HepG2 (cell line): Measurements from ENCODE around the gene MAP1LC3B. TPM values are rescaled to one million over a fixed set of nuclear protein-coding genes. Genes with fewer than 3 reads are reported as not detected.
A peak's percentile ranks its signal among the peaks of the same experiment; 100 is the strongest.

ENCODE experiments used
- ATF4 ChIP-seq, 2 experiments: fragments of 450-650 bp in 1 of 2; sonication (generic) in 1 of 2; formaldehyde crosslinking; IDR thresholded peaks; 2 replicates each; pipeline versions ENCODE4 v1.5.0 to v1.8.0; 2020 to 2022; ENCODE audit warnings: mild to moderate bottlenecking in 1 of 2, missing genetic modification reagents in 1 of 2
- CC2D1A ChIP-seq: sonication (generic); formaldehyde crosslinking; IDR thresholded peaks from 2 replicates; pipeline ENCODE4 v1.8.1; 2023; ENCODE audit warnings: mild to moderate bottlenecking, missing genetic modification reagents
- KLF6 ChIP-seq: IDR thresholded peaks from 2 replicates; pipeline ENCODE4 v1.8.0; 2016; ENCODE audit warnings: missing biosample characterization, missing genetic modification reagents
- NFAT5 ChIP-seq: sonication (generic); formaldehyde crosslinking; IDR thresholded peaks from 2 replicates; pipeline ENCODE4 v1.4.0; 2020; ENCODE audit warnings: missing genetic modification reagents
- POLR2A ChIP-seq, 2 experiments: IDR thresholded peaks; 2 replicates each; pipeline ENCODE4 v1.6.1; 2011; ENCODE audit warnings: low read depth in 2 of 2, low read length in 2 of 2, mild to moderate bottlenecking in 1 of 2, moderate library complexity in 1 of 2; ENCODE audit not compliant: insufficient read depth in 1 of 2
- ZFP90 ChIP-seq: sonication (generic); formaldehyde crosslinking; IDR thresholded peaks from 2 replicates; pipeline ENCODE4 v1.8.0; 2022; ENCODE audit warnings: missing genetic modification reagents, mild to moderate bottlenecking, inconsistent platforms, borderline replicate concordance
- ZNF552 ChIP-seq: sonication (generic); formaldehyde crosslinking; IDR thresholded peaks from 2 replicates; pipeline ENCODE4 v1.9.0; 2022; ENCODE audit warnings: missing genetic modification reagents, mild to moderate bottlenecking, borderline replicate concordance
- ZNF605 ChIP-seq: sonication (generic); formaldehyde crosslinking; IDR thresholded peaks from 2 replicates; pipeline ENCODE4 v1.8.0; 2022; ENCODE audit warnings: mild to moderate bottlenecking, missing genetic modification reagents
- ZNF691 ChIP-seq: sonication (generic); formaldehyde crosslinking; IDR thresholded peaks from 2 replicates; pipeline ENCODE4 v1.4.0; 2020; ENCODE audit warnings: missing genetic modification reagents, low read depth, mild to moderate bottlenecking, borderline replicate concordance
- polyA plus RNA-seq, 8 experiments: library from polyadenylated mRNA; depleted of rRNA in 3 of 8; stranded (reverse) in 7 of 8; unstranded in 1 of 8; fragments of >200 nt; fragmentation: Illumina TruSeq in 4 of 8; extraction: Trizol in 4 of 8; gene quantifications; 2 replicates each; pipeline versions ENCODE4 v1.2.1 to v1.2.3, GENCODE V29; 2011 to 2016; ENCODE audit warnings: low read depth in 4 of 8, missing spikeins in 1 of 8, mixed read lengths in 1 of 8; ENCODE audit not compliant: insufficient read depth in 1 of 8
- total RNA-seq, 5 experiments: library from RNA; depleted of rRNA; stranded (reverse); fragments of >200 nt; fragmentation: Illumina TruSeq; extraction: Trizol; gene quantifications; 2 replicates each; pipeline ENCODE4 v1.2.3, GENCODE V29; 2016; ENCODE audit warnings: low read depth in 1 of 5
- TF ChIP-seq, protein P1 (sequence below): sonication (generic); formaldehyde crosslinking; IDR thresholded peaks from 2 replicates; pipeline ENCODE4 v1.4.0; 2020; ENCODE audit warnings: low read depth, missing genetic modification reagents
- TF ChIP-seq, protein P2 (sequence below): sonication (generic); formaldehyde crosslinking; IDR thresholded peaks from 2 replicates; pipeline ENCODE4 v1.9.0; 2022; ENCODE audit warnings: missing genetic modification reagents, mild to moderate bottlenecking, borderline replicate concordance
- TF ChIP-seq, protein P3 (sequence below): sonication (generic); formaldehyde crosslinking; conservative IDR thresholded peaks from 2 replicates; pipeline ENCODE4 v1.8.0; 2022; ENCODE audit warnings: mild to moderate bottlenecking, moderate library complexity, missing genetic modification reagents

The MAP1LC3B gene
- total and polyA plus RNA-seq, 2 of the 13 experiments (the other 11 are each of a cell fraction or from before 2014, with no cell fraction given), result 15.7 to 37.4 TPM

- TF ChIP-seq, protein P1, sequence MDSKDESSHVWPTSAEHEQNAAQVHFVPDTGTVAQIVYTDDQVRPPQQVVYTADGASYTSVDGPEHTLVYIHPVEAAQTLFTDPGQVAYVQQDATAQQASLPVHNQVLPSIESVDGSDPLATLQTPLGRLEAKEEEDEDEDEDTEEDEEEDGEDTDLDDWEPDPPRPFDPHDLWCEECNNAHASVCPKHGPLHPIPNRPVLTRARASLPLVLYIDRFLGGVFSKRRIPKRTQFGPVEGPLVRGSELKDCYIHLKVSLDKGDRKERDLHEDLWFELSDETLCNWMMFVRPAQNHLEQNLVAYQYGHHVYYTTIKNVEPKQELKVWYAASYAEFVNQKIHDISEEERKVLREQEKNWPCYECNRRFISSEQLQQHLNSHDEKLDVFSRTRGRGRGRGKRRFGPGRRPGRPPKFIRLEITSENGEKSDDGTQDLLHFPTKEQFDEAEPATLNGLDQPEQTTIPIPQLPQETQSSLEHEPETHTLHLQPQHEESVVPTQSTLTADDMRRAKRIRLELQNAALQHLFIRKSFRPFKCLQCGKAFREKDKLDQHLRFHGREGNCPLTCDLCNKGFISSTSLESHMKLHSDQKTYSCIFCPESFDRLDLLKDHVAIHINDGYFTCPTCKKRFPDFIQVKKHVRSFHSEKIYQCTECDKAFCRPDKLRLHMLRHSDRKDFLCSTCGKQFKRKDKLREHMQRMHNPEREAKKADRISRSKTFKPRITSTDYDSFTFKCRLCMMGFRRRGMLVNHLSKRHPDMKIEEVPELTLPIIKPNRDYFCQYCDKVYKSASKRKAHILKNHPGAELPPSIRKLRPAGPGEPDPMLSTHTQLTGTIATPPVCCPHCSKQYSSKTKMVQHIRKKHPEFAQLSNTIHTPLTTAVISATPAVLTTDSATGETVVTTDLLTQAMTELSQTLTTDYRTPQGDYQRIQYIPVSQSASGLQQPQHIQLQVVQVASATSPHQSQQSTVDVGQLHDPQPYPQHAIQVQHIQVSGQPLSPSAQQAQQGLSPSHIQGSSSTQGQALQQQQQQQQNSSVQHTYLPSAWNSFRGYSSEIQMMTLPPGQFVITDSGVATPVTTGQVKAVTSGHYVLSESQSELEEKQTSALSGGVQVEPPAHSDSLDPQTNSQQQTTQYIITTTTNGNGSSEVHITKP (CRISPR knock-in tag), result peak; percentile 83; the same call in 1 of the 2 replicates
- TF ChIP-seq POLR2A (IDR thresholded peaks at IDR 0.05; ENCODE audit: insufficient read depth in 1 of 2, low read depth in 2 of 2, low read length in 2 of 2), result peak in 1 of 2 experiments; percentile 80; a peak in 2 of 4 replicates
- TF ChIP-seq ZFP90 (CRISPR knock-in tag), result peak; percentile 67; the same call in 1 of the 2 replicates
- TF ChIP-seq ZNF691, result peak; percentile 75; the same call in 1 of the 2 replicates
- TF ChIP-seq ZNF605 (CRISPR knock-in tag), result peak; percentile 47; the same call in 1 of the 2 replicates
- TF ChIP-seq ZNF552, result no peak
- TF ChIP-seq, protein P2, sequence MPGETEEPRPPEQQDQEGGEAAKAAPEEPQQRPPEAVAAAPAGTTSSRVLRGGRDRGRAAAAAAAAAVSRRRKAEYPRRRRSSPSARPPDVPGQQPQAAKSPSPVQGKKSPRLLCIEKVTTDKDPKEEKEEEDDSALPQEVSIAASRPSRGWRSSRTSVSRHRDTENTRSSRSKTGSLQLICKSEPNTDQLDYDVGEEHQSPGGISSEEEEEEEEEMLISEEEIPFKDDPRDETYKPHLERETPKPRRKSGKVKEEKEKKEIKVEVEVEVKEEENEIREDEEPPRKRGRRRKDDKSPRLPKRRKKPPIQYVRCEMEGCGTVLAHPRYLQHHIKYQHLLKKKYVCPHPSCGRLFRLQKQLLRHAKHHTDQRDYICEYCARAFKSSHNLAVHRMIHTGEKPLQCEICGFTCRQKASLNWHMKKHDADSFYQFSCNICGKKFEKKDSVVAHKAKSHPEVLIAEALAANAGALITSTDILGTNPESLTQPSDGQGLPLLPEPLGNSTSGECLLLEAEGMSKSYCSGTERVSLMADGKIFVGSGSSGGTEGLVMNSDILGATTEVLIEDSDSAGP (CRISPR knock-in tag), result peak; percentile 91
- TF ChIP-seq, protein P3, sequence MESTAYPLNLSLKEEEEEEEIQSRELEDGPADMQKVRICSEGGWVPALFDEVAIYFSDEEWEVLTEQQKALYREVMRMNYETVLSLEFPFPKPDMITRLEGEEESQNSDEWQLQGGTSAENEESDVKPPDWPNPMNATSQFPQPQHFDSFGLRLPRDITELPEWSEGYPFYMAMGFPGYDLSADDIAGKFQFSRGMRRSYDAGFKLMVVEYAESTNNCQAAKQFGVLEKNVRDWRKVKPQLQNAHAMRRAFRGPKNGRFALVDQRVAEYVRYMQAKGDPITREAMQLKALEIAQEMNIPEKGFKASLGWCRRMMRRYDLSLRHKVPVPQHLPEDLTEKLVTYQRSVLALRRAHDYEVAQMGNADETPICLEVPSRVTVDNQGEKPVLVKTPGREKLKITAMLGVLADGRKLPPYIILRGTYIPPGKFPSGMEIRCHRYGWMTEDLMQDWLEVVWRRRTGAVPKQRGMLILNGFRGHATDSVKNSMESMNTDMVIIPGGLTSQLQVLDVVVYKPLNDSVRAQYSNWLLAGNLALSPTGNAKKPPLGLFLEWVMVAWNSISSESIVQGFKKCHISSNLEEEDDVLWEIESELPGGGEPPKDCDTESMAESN (CRISPR knock-in tag), result peak; percentile 95
- peak in 1 of 2 experiments; percentile 94; a peak in 2 of 4 replicates for TF ChIP-seq ATF4 (CRISPR knock-in tag; IDR thresholded peaks at IDR 0.05)
- peak; percentile 33; the same call in 1 of the 2 replicates for TF ChIP-seq NFAT5 (CRISPR knock-in tag)
- no peak for TF ChIP-seq CC2D1A
- peak; percentile 98 for TF ChIP-seq KLF6 (CRISPR knock-in tag)
Observed at GRCh38 chr16:87391950-87392820, at the start of gene MAP1LC3B (continued).
